DOHH2 (cell line): ENCODE results near the gene FAXC.

Source experiments
- H3F3A ChIP-seq: fragments of 200-600 bp; sonication (generic), shearing (Covaris generic); 2 replicates; pipeline ENCODE4 v1.6.0; 2016; ENCODE audit warnings: antibody characterized with exemption, mild to moderate bottlenecking; ENCODE audit not compliant: control insufficient read depth, insufficient read depth
- H3K27ac ChIP-seq: fragments of 200-600 bp; sonication (generic); 2 replicates; pipeline ENCODE4 v1.5.1; 2014; ENCODE audit warnings: low read depth, mild to moderate bottlenecking, low read length, moderate library complexity
- H3K27me3 ChIP-seq: fragments of 200-600 bp; sonication (generic); 2 replicates; pipeline ENCODE4 v1.6.1; 2014; ENCODE audit warnings: mild to moderate bottlenecking, low read length, mixed read lengths; ENCODE audit not compliant: control insufficient read depth
- H3K36me3 ChIP-seq: fragments of 200-600 bp; sonication (generic); 2 replicates; pipeline ENCODE4 v1.6.1; 2014; ENCODE audit warnings: mild to moderate bottlenecking, low read length, moderate library complexity, mixed read lengths; ENCODE audit not compliant: control insufficient read depth
- H3K4me1 ChIP-seq: fragments of 200-600 bp; sonication (generic); 2 replicates; pipeline ENCODE4 v1.6.1; 2014; ENCODE audit warnings: mild to moderate bottlenecking, low read length, mixed read lengths; ENCODE audit not compliant: control insufficient read depth
- H3K4me2 ChIP-seq: fragments of 200-600 bp; sonication (generic); 2 replicates; pipeline ENCODE4 v1.6.0; 2014; ENCODE audit warnings: mild to moderate bottlenecking, low read length, moderate library complexity
- H3K4me3 ChIP-seq: fragments of 200-600 bp; sonication (generic); 2 replicates; pipeline ENCODE4 v1.5.1; 2014; ENCODE audit warnings: mild to moderate bottlenecking, low read length, mixed read lengths
- H3K79me2 ChIP-seq: fragments of 200-600 bp; sonication (generic); 2 replicates; pipeline ENCODE4 v1.6.1; 2014; ENCODE audit warnings: mild to moderate bottlenecking, low read length, mixed read lengths; ENCODE audit not compliant: control insufficient read depth
- H3K9me2 ChIP-seq: fragments of 200-600 bp; sonication (generic); replicated peaks from 2 replicates; pipeline ENCODE4 v1.6.1; 2014; ENCODE audit warnings: mild to moderate bottlenecking, low read length, mixed read lengths; ENCODE audit not compliant: control insufficient read depth
- H3K9me3 ChIP-seq: fragments of 200-600 bp; sonication (generic); 2 replicates; pipeline ENCODE4 v1.6.1; 2014; ENCODE audit warnings: antibody characterized with exemption, low read length, mixed read lengths; ENCODE audit not compliant: control insufficient read depth, insufficient read depth
- H4K20me1 ChIP-seq: fragments of 200-600 bp; sonication (generic); 2 replicates; pipeline ENCODE4 v1.6.0; 2014; ENCODE audit warnings: low read depth, mild to moderate bottlenecking, antibody characterized with exemption, low read length, moderate library complexity; ENCODE audit not compliant: control insufficient read depth, insufficient read depth
- EZH2phosphoT487 ChIP-seq: fragments of 200-600 bp; sonication (generic); IDR thresholded peaks from 2 replicates; pipeline ENCODE4 v1.6.1; 2017; ENCODE audit warnings: borderline replicate concordance, mild to moderate bottlenecking, antibody characterized with exemption, low read length, moderate library complexity, mixed read lengths
- TF ChIP-seq, protein P1 (sequence below): fragments of 200-600 bp; sonication (generic); IDR thresholded peaks from one replicate; pipeline ENCODE4 v1.5.1; 2014; ENCODE audit warnings: antibody characterized with exemption, mild to moderate bottlenecking, low read depth, low read length; ENCODE audit not compliant: poor library complexity, severe bottlenecking

The FAXC gene

DNA sequence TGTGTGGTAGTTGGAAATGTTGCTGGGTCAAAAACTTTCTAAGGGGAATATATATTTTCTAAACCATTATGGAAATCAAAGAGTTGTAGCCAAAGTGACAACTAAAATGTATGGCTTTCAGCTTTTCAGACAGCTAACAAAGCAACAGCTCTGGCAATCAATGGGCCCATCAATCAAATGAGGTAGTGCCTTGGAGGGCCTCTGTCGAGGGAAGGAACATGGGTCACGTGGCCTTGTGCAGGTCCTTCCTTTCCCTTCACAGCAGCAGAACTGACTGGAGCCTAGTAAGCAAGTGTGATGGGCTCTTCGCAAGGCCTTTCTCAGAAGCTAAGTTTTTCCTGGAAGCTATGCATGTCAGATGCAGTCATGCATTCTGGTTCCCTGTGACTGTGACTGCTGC, 17.9 kb downstream of the FAXC start:
- H4K20me1 ChIP-seq, result no peaks in the 10 kb centered on the region

DNA sequence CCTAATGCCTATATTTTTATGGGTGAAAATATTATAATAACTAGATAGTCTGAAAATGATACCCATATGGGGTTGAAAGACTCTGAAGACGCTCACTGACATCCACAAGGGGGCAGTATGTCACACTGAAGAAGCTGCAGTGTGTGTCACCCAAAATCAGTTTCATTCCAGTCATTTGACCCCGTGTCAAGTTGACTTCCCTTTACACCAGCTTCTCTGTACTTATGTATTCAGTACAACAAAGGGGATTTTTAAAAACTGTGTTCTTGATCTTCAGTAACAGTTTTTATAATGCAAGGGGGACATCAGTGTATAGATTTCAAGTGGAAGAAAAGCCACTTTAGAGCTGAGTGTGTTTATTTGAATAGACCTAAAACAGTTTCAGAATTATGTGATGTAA, 19.3 kb downstream of the FAXC start:
- TF ChIP-seq, protein P1, sequence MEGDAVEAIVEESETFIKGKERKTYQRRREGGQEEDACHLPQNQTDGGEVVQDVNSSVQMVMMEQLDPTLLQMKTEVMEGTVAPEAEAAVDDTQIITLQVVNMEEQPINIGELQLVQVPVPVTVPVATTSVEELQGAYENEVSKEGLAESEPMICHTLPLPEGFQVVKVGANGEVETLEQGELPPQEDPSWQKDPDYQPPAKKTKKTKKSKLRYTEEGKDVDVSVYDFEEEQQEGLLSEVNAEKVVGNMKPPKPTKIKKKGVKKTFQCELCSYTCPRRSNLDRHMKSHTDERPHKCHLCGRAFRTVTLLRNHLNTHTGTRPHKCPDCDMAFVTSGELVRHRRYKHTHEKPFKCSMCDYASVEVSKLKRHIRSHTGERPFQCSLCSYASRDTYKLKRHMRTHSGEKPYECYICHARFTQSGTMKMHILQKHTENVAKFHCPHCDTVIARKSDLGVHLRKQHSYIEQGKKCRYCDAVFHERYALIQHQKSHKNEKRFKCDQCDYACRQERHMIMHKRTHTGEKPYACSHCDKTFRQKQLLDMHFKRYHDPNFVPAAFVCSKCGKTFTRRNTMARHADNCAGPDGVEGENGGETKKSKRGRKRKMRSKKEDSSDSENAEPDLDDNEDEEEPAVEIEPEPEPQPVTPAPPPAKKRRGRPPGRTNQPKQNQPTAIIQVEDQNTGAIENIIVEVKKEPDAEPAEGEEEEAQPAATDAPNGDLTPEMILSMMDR, result peak; percentile 82
- no peak for TF ChIP-seq EZH2phosphoT487
- H3K9me2 ChIP-seq, result no peaks in the 10 kb centered on the region
- peaks cover 4% of the 10 kb centered on the region for H3K4me1 ChIP-seq
- peak overlapping the region; percentile 25; the same call in 1 of the 2 replicates for H3K4me2 ChIP-seq
- H4K20me1 ChIP-seq, result no peaks in the 10 kb centered on the region
- H3K27ac ChIP-seq, result no peak overlapping the region
- H3K9me3 ChIP-seq, result no peaks in the 10 kb centered on the region
- no peak overlapping the region for H3K4me3 ChIP-seq
- no peaks in the 10 kb centered on the region for H3K79me2 ChIP-seq
- no peaks in the 10 kb centered on the region for H3F3A ChIP-seq
- H3K27me3 ChIP-seq, result peaks cover 22% of the 10 kb centered on the region
- H3K36me3 ChIP-seq, result no peaks in the 10 kb centered on the region

More for the DNA sequence above, 17.9 kb downstream of the FAXC start:
- Histone ChIP-seq H3K9me2 (no peaks in the 10 kb centered on the region), H3K9me3 (no peaks in the 10 kb centered on the region), H3K4me2 (no peak overlapping the region), H3F3A (no peaks in the 10 kb centered on the region), H3K4me1 (peaks cover 4% of the 10 kb centered on the region), H3K36me3 (no peaks in the 10 kb centered on the region), H3K4me3 (no peak overlapping the region), H3K27ac (no peak overlapping the region), H3K27me3 (peaks cover 15% of the 10 kb centered on the region), H3K79me2 (no peaks in the 10 kb centered on the region)
- no peak for TF ChIP-seq EZH2phosphoT487
- TF ChIP-seq, protein P1, result no peak

DNA sequence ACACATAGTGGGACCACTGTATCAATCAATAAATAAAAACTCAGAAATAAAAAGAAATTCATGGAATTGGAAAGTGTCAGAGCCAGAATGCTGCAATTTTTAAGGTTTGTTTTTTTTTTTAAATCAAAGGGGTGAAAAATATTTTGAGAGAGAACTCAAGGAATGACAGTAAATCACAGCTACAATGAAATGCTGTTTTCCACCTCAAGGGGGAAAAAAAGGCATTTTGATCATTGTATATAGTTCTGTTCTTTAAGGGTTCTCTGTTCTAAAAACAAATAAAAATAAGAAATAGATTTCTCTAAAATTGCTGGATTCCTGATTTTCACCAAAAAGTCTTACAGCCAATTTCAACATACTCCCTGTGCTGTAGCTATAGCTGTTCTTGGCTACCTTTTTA, 24.5 kb downstream of the FAXC start:
- Histone ChIP-seq H3K9me2 (no peaks in the 10 kb centered on the region), H3K79me2 (no peaks in the 10 kb centered on the region), H4K20me1 (no peaks in the 10 kb centered on the region), H3K4me3 (no peak overlapping the region), H3K27me3 (peaks cover 25% of the 10 kb centered on the region), H3K4me1 (no peaks in the 10 kb centered on the region; the same call in 1 of the 2 replicates), H3K27ac (no peak overlapping the region), H3F3A (no peaks in the 10 kb centered on the region), H3K36me3 (no peaks in the 10 kb centered on the region), H3K4me2 (no peak overlapping the region), H3K9me3 (no peaks in the 10 kb centered on the region)
- no peak for TF ChIP-seq EZH2phosphoT487
- TF ChIP-seq, protein P1, result no peak

DNA sequence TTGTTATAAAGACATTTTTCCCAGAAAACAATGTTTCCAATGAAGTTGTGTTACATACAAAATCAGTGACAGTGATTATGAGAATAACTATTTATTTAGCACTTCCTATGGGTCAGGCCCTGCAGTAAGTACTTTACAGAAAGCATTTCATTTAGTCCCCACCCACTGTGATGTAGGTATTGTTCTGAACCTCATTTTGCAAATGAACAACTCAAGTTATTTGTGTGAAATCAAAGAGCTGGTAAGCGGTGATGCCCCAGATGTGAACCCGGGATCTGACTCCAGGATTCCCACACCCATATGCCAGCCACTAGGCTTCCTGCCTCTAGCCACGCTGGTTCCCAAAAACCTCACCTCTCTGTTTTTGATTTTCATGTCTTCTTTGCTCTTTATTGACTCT, 30.9 kb downstream of the FAXC start:
- Histone ChIP-seq H3K27ac (no peak overlapping the region), H3K9me3 (no peaks in the 10 kb centered on the region), H3K4me2 (no peak overlapping the region), H4K20me1 (no peaks in the 10 kb centered on the region), H3K79me2 (no peaks in the 10 kb centered on the region), H3K36me3 (no peaks in the 10 kb centered on the region), H3K4me1 (no peaks in the 10 kb centered on the region), H3K27me3 (0 out of 2 replicates have a peak, but pooled peaks cover 2% of the 10 kb centered on the region), H3K4me3 (no peak overlapping the region), H3K9me2 (no peaks in the 10 kb centered on the region), H3F3A (no peaks in the 10 kb centered on the region)
- TF ChIP-seq, protein P1, result no peak
- no peak for TF ChIP-seq EZH2phosphoT487
